Embryonic facial prominence (tissue), 1 donor: ENCODE results near the gene FOXG1.

Experiments used
- DNase-seq: peaks from one replicate; pipeline ENCODE4 v3.0.0-alpha.2; 2016; ENCODE audit errors: extremely low spot score

FOXG1 gene

GRCh38 chr14:28776482-28777266, 10.1 kb downstream of the FOXG1 start:
- DNase-seq, result no peak

- no peak for DNase-seq
These were observed 11.0 kb downstream of the FOXG1 start for GRCh38 chr14:28777471-28778137.

- DNase-seq, result no peak
These were observed 11.8 kb downstream of the FOXG1 start for GRCh38 chr14:28778138-28779117.

- no peak for DNase-seq
These were observed 12.9 kb downstream of the FOXG1 start for GRCh38 chr14:28779456-28779855.

- no peak for DNase-seq
These were observed 14.5 kb downstream of the FOXG1 start for GRCh38 chr14:28780843-28781820.

- DNase-seq, result no peak
These were observed 15.7 kb downstream of the FOXG1 start for GRCh38 chr14:28782301-28782700.

- no peak for DNase-seq
These were observed 17.1 kb downstream of the FOXG1 start for GRCh38 chr14:28783664-28784063.

- no peak for DNase-seq
These were observed 17.8 kb downstream of the FOXG1 start for GRCh38 chr14:28784096-28785048.

- no peak for DNase-seq
These were observed 18.7 kb downstream of the FOXG1 start for GRCh38 chr14:28785096-28785952.

GRCh38 chr14:28807518-28807917, 40.9 kb downstream of the FOXG1 start:
- DNase-seq, result no peak

- DNase-seq, result no peak
These were observed 47.2 kb downstream of the FOXG1 start for GRCh38 chr14:28813810-28814209.
